Esophagus muscularis mucosa (tissue), 4 donors: ENCODE data around the gene FGD5.

Experiments
- EP300 ChIP-seq: sonication (generic); formaldehyde crosslinking; IDR thresholded peaks from one replicate; pipeline ENCODE4 v1.6.1; 2017; ENCODE audit warnings: antibody characterized with exemption
- POLR2A ChIP-seq: fragments of 450-650 bp; IDR thresholded peaks from one replicate; pipeline ENCODE4 v1.6.1; 2017; ENCODE audit warnings: antibody characterized with exemption, moderate library complexity, mild to moderate bottlenecking, low read depth
- POLR2AphosphoS5 ChIP-seq, 2 donors: sonication (generic); formaldehyde crosslinking; IDR thresholded peaks; one replicate each; pipeline ENCODE4 v1.6.1; 2017; ENCODE audit warnings: antibody characterized with exemption in 2 of 2
- TF ChIP-seq, protein P1 (sequence below), 3 experiments: fragments of 200-600 bp in 2 of 3; fragments of 450-650 bp in 1 of 3; sonication (generic) in 2 of 3; IDR thresholded peaks; one replicate each; pipeline ENCODE4 v1.5.1; 2017 to 2019; ENCODE audit warnings: antibody characterized with exemption in 3 of 3, mild to moderate bottlenecking in 2 of 3, moderate library complexity in 1 of 3

DNA sequence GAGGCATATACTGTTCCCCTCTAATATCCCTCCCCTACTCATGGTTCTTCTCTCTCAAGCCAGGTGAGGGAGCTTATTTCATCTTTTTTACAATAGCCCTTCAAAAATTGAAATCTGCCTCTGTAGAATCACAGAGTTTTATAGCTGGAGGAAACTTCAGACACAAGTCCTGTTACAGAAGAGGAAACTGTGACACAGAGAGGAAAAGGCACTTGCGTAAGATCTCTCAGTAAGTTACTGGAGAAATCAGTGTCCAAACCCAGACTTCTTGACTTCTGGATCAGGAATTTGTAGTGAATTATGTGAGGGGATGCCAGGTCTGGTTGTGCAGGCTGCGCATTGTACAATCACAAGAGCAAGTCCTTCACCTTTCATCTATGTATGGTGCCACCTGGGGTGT is 4.6 kb downstream of the FGD5 start:
- TF ChIP-seq, protein P1, sequence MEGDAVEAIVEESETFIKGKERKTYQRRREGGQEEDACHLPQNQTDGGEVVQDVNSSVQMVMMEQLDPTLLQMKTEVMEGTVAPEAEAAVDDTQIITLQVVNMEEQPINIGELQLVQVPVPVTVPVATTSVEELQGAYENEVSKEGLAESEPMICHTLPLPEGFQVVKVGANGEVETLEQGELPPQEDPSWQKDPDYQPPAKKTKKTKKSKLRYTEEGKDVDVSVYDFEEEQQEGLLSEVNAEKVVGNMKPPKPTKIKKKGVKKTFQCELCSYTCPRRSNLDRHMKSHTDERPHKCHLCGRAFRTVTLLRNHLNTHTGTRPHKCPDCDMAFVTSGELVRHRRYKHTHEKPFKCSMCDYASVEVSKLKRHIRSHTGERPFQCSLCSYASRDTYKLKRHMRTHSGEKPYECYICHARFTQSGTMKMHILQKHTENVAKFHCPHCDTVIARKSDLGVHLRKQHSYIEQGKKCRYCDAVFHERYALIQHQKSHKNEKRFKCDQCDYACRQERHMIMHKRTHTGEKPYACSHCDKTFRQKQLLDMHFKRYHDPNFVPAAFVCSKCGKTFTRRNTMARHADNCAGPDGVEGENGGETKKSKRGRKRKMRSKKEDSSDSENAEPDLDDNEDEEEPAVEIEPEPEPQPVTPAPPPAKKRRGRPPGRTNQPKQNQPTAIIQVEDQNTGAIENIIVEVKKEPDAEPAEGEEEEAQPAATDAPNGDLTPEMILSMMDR (IDR thresholded peaks at IDR 0.05) = no peak
- TF ChIP-seq POLR2A (no peak), POLR2AphosphoS5 (IDR thresholded peaks at IDR 0.05) (no peak), EP300 (no peak)
